Cortex of kidney (tissue), 1 donor: ENCODE data around the gene SLC12A2.
A peak's percentile ranks its signal among the peaks of the same experiment; 100 is the strongest.

Experiments used
- DNase-seq: peaks from one replicate; lab custom pipeline; 2025; lab: John Stamatoyannopoulos, UW

The SLC12A2 gene

DNA sequence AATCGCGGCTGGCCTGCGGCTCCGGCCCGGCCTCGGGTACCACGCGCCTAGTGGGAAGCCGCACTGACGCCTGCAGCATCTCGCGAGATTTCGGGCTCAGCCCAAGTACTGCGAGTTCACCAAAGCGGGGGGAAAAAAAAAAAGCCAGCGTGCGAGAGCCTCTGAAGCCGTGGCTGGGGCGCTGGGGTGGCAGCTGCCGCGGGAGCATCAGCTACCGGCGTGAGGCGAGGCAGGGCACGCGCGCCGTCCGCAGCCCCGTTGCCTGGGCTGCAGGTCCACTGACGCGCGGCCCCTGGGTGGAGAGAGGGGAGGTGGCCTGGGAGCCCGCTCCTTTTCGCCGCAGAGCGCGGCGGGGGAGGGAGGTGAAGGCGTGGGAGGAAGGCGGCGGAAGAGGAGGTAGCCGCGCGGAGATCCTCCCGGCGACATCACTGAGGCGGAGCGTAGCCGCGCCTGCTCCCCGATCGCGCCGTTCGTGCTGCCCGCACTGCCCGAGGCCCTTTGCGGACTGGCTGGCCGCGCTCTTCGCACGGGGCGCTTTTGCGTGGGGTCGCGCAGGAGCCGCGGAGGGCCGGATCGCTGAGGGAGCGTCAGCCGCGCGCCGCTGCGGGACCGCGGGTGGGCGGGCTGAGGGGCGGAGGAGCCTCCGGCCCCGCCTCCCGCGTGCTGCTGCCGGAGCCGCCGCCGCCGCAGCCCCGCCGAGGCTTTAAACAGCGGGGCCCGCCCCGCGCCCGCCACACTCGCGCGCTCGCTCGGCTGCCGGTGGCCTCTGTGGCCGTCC, at the start of gene SLC12A2:
TSS of gene SLC12A2 (plus strand) at position 734 of the 778 bp plus-strand sequence. CDS start 189 bp downstream, outside the sequence.
- DNase-seq = peak; percentile 47

DNA sequence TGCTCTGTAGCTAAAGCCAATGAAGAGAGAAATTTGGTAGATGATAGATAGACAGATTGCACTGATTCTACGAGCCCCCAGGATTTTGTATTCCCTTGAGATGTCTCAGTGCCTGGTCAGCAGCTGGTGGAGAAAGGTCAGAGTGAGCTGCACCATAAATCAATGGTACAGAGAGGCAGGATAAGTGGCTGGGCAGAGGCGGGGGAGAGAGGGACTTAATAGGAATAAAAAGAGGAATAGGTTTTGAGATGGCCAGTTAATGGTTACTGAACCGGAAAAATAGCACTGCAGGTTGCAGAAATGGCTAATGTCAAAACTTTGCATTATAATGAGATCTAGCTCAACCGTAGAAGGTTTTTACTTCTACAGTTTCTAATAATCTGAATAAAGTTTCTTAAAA, 47.9 kb upstream of the SLC12A2 start:
- no peak for DNase-seq

DNA sequence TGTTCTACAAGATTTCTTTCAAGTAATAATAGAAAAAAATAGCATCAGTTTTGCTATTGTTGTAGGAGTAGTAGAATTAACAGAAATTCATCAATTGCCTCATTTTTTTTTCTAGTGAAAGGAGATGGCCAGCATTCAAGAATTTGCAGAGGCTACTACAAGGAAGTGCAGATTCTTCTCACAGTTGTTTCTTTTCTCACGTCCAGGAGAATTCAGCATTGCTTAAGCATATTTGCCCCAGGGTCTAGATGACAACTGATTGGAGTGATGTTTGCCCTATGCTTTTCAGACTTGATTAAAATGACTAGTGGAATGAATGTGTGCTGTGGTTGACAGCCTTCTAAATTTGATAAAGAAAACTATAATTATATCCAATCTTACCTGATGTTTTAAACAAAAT, 46.6 kb upstream of the SLC12A2 start:
- DNase-seq = no peak

DNA sequence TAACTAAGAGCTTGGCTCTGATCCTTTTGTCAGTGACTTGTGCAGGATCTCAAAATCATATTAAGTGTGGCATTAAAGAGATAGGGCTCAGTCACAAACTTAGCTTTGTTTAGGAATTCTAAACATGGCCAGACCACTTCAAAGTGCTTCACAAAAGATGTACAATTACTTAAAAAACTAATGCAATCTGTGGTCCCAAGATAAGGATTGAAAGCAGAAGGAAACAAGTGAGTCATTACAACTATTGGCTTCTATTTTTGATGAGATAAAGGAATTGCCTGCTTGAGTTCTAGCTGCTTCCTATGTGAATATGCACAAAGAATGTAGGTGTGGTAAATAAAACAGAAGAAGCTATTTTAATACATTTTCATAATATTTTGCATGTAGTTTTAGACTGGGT, 44.9 kb upstream of the SLC12A2 start:
- DNase-seq = no peak

DNA sequence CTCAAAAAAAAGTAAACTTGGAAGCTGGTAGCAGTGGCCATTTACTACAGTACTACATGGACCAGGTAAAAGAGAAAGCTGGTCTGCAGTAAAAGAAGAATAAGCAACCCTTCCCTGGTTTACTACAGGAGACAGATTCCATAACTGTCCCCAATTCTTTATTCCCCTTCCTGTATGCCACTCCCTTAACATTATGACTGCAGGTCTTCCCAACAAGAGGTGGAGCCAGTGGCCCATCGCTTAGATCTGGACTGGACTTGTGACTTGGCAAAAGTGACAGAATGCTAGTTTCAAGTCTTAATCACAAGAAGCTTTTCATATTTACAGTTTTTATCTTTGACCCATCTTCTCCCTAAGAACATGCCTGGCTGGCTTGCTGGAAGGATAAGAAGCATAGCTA, 42.6 kb upstream of the SLC12A2 start:
- no peak for DNase-seq

DNA sequence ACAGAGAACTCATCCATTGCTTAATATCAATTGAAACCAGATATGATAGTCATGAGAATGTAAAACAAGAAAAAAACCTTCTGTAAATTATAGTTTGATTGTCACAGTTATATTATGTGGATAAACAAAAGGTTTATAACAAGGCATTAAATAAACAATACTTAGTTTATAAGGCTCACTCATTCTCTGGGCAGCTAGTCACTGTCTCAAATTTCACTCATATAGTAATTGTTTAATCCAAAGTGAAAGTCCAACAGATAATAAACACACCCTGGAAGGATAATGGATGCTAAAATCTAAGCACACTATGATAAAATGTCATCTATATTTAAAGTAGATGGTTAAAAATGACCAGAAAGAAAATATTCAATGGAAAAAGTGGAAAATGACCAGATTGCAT, 30.8 kb upstream of the SLC12A2 start:
- no peak for DNase-seq

DNA sequence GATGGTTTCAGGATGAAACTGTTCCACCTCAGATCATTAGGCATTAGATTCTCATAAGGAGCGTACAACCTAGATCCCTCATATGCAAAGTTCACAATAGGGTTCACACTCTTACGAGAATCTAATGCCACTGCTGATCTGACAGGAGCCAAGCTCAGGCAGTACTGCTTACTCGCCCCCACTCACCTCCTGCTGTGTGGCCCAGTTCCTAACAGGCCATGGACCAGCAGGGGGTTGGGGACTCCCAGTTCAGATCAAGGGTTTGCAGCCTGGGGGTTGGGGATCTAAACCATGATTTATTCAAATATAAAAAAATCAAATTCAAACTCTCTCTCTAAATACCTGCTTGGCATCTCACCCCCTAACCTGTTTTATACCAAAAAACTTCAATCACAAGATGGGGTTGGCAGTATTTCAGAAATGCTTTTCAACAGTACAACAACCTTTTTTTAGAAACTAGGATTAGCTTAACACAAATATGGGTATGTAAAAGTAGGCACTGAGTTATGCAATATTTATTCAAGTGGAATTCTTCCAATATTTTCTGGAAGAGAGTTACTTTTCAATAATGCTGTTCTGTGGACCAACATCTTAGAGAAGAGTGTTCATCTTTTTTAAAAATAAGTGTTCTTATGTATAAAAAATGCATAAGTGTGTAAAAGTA, 30.1 kb upstream of the SLC12A2 start:
- no peak for DNase-seq

DNA sequence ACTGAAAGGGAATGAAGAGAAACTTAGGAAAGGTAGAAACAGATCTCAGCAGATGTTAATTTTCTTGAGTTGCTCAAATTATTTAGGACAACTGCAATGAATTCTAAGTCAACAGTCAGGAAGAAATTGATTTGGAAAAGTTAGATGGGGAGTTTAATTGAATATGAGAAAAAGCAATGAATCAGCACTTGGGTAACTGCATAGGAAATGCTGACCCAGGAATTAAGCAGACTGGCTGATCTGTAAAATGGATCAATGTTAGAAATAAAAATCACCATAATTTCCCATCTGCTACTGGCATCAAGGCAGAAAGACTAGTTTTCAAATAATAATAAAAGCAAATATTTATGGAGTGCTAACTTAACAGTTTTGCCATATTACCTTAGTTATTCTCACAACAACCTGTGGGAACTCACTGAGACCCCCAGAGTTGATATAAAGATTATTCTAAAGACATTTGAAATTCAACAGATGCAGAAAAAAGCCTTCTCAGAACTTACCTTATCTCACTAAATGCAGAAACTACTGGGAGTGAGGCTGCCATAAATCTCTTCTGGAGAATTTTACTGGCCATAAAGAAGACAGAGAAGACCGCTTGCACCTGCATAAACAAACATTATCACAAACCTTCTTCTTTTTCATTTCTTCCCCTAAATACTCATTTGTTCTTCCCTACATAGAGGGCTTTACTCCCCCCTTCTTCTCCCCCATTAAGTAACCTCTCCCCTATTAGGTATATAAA, 22.8 kb upstream of the SLC12A2 start:
- no peak for DNase-seq

DNA sequence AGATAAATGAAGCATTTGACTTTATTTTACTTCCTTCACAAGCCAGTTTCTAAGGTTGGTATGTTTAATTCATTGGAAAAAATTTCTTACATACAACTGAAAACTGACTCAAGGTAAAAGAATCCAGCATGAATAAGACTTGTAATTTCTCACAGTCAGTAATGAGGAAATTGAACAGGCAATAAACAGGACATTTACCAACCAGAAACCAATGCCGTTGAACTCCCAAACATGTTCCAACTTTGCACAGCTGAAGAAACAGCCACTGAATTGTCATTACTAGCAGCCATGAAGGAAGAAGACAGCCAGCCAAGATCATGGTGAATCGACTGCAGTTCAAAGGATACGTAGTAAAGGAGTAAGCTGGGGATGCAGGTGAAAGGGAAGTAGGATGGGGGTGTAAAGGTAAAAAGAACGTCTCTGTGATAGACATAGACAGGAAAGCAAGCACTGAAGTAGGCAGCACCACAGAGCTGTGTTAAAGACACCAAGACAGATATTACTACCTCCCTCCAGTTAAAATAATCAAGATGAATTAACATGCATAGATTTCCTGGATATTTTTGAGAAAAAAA, 21.3 kb upstream of the SLC12A2 start:
- no peak for DNase-seq

DNA sequence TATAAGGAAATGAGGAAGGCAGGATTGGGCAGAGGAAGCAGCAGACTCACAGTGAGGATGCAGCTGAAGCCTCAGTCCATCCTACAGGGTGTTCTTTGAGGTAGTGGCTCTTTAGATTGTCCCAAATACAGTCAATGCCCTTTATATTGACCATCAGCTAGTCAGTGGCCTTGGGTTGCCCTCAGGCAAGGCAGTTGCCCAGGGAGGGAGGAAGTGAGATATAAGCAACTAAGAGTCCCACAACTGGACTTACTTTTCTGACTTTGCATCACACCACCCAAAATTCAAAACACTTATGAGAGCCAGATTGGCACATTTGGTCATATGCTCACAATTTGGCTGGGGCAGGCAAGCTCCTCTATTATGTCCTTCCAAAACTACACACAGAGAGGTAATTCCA, 9.4 kb upstream of the SLC12A2 start:
- no peak for DNase-seq

DNA sequence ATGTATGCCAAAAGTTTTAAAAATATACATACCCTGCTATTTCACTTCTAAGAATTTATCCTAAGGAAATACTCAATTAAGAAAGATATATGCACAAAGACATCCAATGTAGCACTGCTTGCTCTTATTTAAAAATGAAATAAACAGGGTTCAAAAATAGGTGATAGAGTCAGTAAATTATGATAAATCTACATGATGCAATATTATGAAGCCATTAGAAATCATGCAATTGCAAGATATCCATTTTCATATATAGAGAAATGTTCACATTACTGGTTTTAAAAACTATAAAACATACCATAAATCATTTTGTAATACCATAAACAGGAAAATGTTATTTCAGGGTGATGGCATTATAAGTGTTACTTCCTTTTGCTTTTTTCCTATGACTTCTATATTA, 8.6 kb upstream of the SLC12A2 start:
- DNase-seq = no peak

DNA sequence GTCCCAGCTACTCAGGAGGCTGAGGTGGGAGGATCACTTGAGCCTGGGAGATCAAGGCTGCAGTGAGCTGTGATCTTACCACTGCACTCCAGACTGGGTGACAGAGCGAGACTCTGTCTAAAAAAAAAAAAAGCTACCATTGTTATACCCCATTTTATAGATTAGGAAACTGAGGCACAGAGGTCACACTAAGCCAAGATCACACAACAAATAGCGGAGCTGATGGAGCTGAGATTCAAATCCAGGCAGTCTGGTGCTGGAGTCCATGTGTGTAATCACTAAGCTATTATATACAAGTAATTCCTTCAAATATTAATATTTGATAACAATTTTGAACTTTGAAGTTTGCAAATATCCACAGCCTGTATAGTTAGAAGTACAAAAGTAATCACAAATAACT, 6.0 kb upstream of the SLC12A2 start:
- no peak for DNase-seq

DNA sequence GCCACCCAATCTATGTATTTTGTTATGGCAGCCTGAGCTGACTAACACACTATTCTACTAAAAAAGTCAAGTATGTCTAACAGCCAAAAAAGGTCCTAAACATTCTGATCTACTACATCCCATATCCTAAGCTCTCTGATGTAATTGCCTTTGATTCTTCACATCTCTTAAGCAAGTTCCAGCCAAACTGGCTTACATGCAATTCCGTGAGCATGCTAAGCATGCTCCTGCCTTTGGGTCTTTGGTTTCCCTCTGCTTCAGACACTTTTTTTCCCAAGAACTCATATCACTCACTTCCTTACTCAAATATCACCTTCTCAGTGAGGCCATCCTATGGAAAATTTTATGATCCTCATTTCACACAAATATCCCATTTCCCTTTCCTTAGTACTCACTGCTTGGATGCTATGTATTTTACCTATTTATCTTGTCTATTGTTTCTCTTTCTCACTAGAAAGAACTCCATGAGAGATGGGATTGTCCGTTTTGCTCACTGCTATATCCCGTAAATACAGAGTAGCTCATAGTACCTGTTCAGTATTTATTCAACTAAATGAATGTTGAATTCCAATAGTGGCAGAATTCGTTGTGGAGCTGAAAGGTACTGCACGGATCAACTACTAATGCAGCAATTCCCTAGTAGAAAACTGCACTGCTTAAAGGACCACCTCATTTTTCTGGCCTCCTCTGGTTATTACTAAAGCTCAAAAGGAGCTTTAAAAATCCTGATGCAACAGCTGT, 2.3 kb upstream of the SLC12A2 start:
- DNase-seq = no peak

DNA sequence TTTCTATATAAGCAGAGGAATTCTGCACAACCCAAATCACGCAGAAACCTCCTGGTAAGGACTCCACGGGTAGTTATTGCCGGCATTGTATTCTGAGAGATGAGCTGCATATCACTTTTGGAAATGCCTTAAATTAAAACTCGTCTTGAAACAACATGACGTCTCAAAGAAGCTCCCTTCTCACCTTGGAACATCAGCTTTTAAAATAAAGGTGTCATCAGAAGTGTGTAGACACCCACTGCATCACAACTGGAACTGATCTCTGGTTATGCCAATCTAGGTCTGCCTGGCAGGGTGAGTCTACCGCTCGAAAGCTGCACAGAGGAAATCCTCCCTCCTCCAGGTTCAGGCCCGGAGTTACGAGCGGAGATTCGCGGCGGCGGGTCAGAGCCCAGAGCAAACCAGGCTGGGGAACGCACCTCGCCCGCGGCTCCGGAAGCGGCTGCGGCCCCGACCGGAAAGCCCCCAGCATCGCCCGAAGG, 974 bp upstream of the SLC12A2 start:
- DNase-seq = no peak

DNA sequence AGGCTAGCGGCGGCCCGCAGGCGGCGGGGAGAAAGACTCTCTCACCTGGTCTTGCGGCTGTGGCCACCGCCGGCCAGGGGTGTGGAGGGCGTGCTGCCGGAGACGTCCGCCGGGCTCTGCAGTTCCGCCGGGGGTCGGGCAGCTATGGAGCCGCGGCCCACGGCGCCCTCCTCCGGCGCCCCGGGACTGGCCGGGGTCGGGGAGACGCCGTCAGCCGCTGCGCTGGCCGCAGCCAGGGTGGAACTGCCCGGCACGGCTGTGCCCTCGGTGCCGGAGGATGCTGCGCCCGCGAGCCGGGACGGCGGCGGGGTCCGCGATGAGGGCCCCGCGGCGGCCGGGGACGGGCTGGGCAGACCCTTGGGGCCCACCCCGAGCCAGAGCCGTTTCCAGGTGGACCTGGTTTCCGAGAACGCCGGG, 253 bp downstream of the SLC12A2 start:
- no peak for DNase-seq

DNA sequence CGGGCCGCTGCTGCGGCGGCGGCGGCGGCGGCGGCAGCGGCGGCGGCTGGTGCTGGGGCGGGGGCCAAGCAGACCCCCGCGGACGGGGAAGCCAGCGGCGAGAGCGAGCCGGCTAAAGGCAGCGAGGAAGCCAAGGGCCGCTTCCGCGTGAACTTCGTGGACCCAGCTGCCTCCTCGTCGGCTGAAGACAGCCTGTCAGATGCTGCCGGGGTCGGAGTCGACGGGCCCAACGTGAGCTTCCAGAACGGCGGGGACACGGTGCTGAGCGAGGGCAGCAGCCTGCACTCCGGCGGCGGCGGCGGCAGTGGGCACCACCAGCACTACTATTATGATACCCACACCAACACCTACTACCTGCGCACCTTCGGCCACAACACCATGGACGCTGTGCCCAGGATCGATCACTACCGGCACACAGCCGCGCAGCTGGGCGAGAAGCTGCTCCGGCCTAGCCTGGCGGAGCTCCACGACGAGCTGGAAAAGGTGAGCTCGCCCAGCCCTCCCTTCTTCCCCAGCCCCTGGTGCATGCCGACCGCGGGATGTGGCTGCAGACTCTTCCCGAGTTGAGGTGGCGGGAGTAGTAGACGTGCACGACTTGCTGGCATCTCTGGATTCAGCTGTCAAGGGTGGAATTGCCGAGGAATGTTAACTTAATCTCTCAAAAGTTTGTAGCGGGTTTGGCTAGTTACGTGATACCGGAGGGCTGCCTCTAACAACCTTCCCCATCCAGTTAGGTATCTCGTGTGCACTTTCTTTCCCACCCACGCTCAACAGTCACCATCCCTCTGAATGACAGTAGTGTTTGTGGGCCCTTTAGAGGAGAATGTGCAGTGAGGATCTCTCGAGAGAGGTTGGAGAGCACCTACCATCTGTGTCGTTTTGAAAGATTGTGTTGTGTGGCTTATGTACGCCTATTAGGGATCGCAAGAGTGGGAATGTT, 932 bp downstream of the SLC12A2 start:
- DNase-seq = no peak

DNA sequence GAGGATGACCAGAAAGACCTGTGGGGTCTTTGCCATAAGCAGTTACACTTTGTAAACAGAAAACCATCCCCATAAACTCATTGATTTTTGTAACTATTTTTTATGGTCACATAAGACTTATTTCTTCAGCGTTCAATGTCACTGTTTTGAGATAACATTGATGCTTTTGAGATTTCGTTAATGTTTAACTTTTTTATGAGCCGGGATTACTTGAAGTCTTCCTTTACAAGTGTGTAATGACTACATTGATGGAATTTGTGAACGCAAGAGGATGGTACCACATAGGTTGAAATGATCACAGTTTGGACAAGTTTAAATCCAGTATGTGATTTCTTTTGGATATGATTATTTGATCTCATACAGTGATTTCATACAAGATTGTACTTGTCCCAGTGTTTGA, 1.8 kb downstream of the SLC12A2 start:
- DNase-seq = no peak

DNA sequence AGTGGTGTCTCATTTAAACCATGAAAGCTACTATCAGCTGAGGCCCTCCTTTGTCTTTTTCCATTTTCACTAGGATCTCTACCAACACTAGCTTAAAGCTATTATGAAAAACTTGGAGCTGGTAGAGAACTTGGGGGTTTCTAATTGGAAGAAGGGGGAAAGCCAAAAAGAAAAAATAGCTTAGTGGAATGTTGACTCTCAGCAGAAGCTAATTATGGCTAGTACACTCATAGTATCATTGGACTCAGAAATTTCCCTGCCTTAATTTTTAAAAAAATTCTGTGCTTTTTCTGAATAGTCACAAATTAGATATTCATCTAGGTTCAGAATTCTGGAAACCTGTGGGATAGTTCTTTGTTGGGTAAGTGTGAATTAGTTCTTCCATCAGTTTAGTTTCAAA, 8.0 kb downstream of the SLC12A2 start:
- DNase-seq = no peak

DNA sequence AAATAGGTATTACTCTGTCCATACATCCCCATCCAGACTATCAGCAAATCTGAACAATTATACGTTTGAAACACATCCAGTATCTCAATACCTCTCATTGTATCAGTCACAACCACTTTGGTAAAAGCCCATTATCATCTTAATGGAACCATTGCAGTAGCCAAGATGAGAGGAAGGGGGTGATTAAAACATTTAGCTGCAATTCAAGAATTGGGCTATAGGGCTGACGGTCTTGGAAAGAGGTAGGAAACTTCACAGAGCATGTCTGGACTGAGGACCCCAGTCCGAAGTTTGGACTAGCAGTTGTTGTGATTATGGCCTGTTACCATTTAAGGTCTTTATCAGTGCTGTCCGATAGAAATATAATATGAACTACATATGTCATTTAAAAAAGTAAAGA, 8.6 kb downstream of the SLC12A2 start:
- no peak for DNase-seq

DNA sequence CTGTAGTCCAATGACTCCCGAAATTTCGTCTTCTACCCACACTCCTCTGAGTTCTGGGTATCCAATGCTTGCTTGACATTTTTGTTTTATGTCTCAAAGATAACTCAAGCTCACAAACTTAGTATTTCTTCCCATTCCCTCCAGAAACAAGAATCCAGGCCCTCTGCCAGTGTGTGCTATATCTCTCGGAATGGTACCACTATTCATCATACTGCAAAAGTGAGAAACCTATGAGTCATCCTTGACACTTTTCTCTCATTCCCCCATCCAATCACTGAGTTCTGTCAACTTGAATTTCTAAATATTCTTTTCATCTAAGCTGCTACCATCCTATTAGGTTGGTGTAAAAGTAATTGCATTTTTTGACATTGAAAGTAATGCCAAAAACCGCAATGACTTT, 9.8 kb downstream of the SLC12A2 start:
- no peak for DNase-seq

DNA sequence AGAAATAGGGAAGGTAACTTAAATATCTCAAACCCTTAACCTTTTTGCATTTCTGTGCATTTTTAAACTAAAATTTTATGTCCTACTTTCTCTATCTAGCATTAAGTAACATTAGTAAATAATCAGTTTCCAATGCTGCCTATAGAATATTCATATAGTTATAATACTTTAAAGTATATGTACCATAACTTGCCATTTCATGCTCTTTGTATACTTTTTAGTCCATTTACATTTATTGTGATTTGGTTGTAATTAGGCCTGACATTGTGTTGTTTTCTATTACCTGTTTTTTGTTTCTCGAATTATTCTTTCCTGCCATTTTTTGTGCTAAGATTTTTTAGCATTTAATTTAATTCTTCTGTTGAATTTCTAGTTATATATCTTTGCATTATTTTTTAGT, 13.7 kb downstream of the SLC12A2 start:
- DNase-seq = no peak
